Measurements from ENCODE around the gene THADA. TPM values are rescaled to one million over a fixed set of nuclear protein-coding genes. Genes with fewer than 3 reads are reported as not detected.

Gene THADA
- total RNA-seq, 1 experiment from 2014 or later, result 23.7 TPM

DNA sequence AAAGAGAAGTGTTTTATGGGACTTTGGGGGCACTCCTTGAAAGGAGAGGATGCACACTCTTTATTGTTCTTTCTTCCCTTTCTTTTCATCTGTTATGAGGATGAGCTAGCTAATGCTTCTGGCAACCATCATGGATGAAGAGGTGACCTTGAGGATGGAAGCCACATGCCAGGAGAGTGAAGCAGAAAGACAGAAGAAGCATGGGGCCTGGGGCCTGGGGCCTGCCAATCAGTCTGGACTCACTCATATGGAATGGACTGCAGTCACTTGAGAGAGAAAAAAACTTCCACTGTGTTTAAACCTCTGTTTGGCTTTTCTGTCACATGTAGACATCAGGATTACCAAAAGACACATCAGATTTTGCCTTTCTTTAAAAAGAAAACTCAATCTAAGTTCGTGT lies 333.6 kb downstream of the THADA start:
- DNase-seq, result no peak
- Histone ChIP-seq H3K27me3 (ENCODE audit: control insufficient read depth, insufficient read depth, low read length) (no peaks in the 10 kb centered on the region), H3K4me3 (ENCODE audit: insufficient read depth, low read depth, low read length) (no peak overlapping the region), H3K36me3 (replicated peaks; ENCODE audit: control insufficient read depth, insufficient read depth, low read length) (no peaks in the 10 kb centered on the region)

DNA sequence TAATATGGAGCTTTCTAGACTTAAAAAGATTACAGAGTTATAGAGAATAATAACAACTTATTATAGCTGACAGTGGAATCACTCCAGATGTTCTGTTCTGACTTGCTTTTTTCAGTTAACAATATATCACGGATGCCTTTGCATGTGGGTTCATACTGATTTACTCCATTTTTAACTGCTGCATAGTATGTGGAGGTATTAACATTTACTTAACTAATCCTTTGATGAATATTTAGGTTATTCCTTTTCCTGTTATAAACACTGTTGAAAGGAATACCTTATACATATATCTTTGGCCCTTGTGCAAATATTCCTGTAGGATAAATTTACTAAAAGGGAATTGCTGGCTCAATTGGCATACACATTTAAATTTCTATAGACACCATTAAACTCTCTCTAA lies 336.3 kb downstream of the THADA start:
- Histone ChIP-seq H3K4me3 (ENCODE audit: insufficient read depth, low read depth, low read length) (no peak overlapping the region), H3K36me3 (replicated peaks; ENCODE audit: control insufficient read depth, insufficient read depth, low read length) (no peaks in the 10 kb centered on the region), H3K27me3 (ENCODE audit: control insufficient read depth, insufficient read depth, low read length) (no peaks in the 10 kb centered on the region)
- DNase-seq, result no peak

DNA sequence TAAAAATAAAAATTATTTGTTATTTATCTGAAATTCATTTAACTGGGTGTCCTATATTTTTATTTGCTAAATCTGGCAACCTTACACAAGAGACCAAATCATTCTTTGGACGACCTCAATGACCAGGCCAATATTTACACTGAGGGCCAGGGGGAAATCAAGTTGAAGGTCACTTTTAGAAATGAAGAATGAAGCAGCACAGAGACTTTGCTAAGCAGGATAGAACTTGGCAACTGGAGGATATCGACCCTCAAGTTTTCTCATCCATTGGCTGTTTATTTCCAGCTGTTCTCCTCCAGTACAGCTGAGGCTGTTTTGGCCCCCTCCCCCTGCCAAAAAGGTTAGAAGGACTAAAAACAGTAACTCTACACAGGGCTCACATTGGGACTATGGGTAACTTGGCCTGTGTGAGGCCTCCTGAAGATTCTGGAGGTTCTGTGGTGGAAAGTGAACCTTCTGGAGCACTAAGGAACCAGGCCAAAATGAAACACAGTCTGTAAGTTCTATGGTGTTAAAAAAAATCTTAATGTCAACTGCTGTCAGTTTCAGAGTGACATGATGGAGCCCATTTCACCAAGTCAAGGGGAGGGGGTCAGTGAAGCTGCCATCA lies 337.2 kb downstream of the THADA start:
- H3K36me3 ChIP-seq (replicated peaks; ENCODE audit: control insufficient read depth, insufficient read depth, low read length), result no peaks in the 10 kb centered on the region
- no peaks in the 10 kb centered on the region for H3K27me3 ChIP-seq (ENCODE audit: control insufficient read depth, insufficient read depth, low read length)
- no peak for DNase-seq
- no peak overlapping the region for H3K4me3 ChIP-seq (ENCODE audit: insufficient read depth, low read depth, low read length)

DNA sequence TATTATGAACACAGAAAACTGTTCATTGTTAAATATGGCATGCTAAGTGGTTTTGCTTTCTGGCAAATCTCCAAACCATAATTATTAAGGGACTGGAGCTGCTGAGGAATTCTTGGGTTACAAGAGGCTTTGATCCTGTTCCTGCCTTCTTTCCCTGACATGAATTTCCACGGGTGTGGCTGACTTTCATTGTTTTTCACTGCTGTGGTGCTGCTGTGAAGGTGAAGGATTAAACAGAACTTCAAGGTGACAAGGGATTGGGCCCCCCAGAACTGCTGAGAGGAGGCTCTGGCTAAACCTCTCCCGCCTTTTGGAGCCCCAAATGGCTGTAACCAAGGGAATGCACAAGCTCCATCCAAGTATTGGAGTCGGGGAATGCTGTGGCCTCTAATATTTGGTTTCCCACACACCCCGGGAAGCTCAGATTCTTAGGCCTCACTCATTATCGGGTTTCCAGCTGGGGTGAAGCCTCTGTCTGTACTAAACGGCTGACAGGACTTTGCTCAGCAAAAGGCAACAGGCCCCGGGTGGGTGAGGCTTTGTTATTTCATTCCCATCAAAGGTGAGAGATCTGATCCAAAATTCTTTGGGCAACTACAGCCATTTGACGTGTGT lies 340.4 kb downstream of the THADA start:
- Histone ChIP-seq H3K27me3 (ENCODE audit: control insufficient read depth, insufficient read depth, low read length) (no peaks in the 10 kb centered on the region), H3K36me3 (replicated peaks; ENCODE audit: control insufficient read depth, insufficient read depth, low read length) (no peaks in the 10 kb centered on the region), H3K4me3 (ENCODE audit: insufficient read depth, low read depth, low read length) (no peak overlapping the region)
- DNase-seq, result no peak

DNA sequence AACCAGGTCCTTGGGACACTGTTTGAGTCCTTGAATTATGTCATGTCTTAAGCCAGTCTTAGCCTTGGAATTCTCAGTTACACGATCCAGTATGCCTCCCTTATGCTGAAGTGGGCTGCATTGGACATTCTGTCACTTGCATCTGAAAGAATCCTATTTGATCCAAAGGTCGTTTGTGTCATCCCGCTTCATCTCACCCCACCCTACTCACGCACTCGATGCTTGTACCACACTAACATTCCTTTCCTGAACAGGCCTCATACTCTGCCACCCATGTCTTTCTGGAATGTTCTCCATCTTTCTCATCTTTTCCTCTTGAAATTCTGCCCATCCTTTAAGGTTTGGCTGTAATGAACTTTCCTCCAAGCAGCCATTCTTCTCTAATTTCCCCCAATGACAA lies 341.5 kb downstream of the THADA start:
- DNase-seq, result no peak
- no peaks in the 10 kb centered on the region for H3K36me3 ChIP-seq (replicated peaks; ENCODE audit: control insufficient read depth, insufficient read depth, low read length)

DNA sequence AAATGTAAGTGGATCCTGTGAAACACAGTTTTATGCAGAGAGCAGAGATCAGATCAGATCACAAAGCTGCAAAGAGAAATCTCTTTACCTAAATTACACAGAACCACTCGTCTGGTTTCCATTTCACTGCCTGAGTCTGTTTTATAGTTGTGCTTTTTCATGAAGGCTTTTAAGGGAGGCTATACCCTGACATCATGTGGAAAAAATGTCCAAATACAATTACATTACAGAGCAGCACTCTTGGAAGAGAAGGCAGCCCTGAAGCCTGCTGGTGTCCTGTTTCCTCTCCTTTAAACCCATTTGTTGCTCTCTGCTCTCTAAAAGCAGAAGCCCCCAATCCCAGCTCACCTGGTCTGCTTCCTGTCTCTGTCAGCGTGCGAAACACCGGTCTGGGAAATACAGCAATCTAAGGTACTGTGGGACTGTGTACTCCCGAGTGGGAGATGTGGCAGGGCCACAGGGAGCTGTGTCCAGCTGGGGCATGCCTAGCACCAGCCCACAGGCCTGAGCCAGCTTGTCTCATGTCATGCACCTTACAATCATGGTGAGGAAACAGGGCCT lies 344.6 kb downstream of the THADA start:
- Histone ChIP-seq H3K27me3 (ENCODE audit: control insufficient read depth, insufficient read depth, low read length) (no peaks in the 10 kb centered on the region), H3K36me3 (replicated peaks; ENCODE audit: control insufficient read depth, insufficient read depth, low read length) (no peaks in the 10 kb centered on the region), H3K4me3 (ENCODE audit: insufficient read depth, low read depth, low read length) (no peak overlapping the region)
- no peak for DNase-seq

More for the DNA sequence above, 341.5 kb downstream of the THADA start:
- H3K27me3 ChIP-seq (ENCODE audit: control insufficient read depth, insufficient read depth, low read length), result no peaks in the 10 kb centered on the region
- H3K4me3 ChIP-seq (ENCODE audit: insufficient read depth, low read depth, low read length), result no peak overlapping the region

DNA sequence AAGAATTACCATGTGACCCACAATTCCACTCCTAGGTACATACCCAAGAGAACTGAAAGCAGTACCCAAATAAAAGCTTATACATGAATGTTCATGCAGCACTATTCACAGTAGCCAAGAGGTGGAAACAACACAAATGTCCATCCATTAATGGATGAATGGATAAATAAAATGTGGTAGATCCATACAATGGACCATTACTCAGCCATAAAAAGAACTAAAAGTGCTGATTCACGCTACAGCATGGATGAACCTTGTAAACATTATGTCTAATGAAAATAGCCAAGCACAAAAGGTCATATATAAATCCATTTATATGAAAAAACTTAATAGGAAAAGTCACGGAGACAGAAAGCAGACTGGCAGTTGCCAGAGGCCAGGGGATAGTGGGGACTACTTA lies 345.8 kb downstream of the THADA start:
- Histone ChIP-seq H3K27me3 (ENCODE audit: control insufficient read depth, insufficient read depth, low read length) (no peaks in the 10 kb centered on the region), H3K4me3 (ENCODE audit: insufficient read depth, low read depth, low read length) (no peak overlapping the region), H3K36me3 (replicated peaks; ENCODE audit: control insufficient read depth, insufficient read depth, low read length) (no peaks in the 10 kb centered on the region)
- no peak for DNase-seq

DNA sequence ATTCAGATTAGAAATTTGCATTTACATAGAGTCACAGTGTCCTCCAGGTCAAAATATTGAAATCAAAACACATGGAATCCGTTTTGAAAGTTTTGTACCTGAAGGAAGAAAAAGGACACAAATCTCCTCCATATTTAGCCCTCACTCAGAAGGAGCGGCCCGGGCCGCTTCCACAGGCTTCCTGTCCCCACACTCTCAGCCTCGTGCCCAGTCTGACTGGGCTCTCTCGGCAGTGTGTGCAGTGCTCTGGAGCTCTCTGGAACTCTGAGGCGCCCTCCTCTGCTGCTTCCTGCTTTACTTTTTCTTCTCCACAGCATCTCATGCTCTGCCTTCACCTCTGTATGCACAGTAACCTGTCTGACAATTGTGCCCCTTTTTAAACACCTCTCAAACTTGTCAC lies 347.2 kb downstream of the THADA start:
- Histone ChIP-seq H3K27me3 (ENCODE audit: control insufficient read depth, insufficient read depth, low read length) (no peaks in the 10 kb centered on the region), H3K36me3 (replicated peaks; ENCODE audit: control insufficient read depth, insufficient read depth, low read length) (no peaks in the 10 kb centered on the region), H3K4me3 (ENCODE audit: insufficient read depth, low read depth, low read length) (no peak overlapping the region)
- DNase-seq, result no peak

DNA sequence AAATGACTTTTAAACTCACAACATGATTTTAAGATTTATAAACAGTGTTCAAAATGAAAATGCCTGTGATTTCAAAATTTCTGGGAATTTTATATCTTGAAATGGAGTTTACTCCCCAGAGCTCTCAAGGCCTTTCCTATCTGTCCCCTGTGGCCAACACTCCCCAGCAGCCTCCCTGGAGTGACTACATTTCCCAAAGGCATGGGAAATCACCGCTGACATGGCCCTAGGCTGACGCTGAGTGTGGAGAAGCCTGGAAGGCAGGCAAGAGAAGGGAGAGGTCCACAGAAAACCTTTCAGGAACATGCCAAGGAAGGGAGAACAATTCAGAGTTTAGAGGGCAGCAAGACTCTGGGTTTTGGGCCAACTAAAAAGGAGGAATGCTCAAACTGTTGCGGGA lies 349.2 kb downstream of the THADA start:
- H3K36me3 ChIP-seq (replicated peaks; ENCODE audit: control insufficient read depth, insufficient read depth, low read length), result no peaks in the 10 kb centered on the region
- no peaks in the 10 kb centered on the region for H3K27me3 ChIP-seq (ENCODE audit: control insufficient read depth, insufficient read depth, low read length)
- DNase-seq, result no peak
- H3K4me3 ChIP-seq (ENCODE audit: insufficient read depth, low read depth, low read length), result no peak overlapping the region

DNA sequence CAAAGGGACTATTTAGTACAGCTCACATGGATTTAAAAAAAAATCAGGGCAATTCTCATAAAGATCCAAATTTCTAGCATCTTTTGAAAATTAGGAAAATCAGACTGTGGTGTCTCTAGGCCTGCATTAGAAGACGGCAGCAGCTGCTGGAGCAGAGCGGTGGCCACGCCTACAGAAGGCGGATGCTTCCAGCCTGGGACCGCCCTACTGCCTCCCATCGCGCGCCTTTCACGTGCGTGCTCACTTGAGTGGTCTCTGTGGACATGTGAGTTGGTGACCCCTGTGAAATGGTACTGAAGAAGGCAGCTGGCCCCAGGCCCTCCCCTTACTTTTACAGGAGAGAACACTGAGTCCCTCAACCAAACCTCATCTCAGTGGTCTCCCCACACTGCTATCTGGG lies 354.3 kb downstream of the THADA start:
- Histone ChIP-seq H3K36me3 (replicated peaks; ENCODE audit: control insufficient read depth, insufficient read depth, low read length) (no peaks in the 10 kb centered on the region), H3K4me3 (ENCODE audit: insufficient read depth, low read depth, low read length) (no peak overlapping the region), H3K27me3 (ENCODE audit: control insufficient read depth, insufficient read depth, low read length) (no peaks in the 10 kb centered on the region)
- DNase-seq, result peak; percentile 73

DNA sequence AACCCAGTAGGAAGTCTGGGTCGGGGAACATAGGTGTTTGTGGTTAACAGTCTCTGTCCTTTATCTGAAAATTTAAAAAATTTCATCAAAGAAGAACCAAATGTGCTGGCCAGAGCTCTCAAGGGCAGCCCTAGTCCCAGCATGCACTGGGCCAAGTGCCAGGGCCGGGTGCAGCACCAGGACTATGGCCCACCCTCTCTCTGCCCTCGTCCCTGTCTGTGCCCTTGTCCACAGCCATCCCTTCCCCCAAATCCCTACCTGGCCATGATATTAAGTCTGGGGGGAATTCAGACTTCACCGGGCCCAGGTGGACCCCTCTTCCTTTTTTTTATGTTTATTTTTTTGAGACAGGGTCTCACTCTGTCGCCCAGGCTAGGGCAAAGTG lies 355.1 kb downstream of the THADA start:
- no peak for DNase-seq
- no peak overlapping the region for H3K4me3 ChIP-seq (ENCODE audit: insufficient read depth, low read depth, low read length)
- H3K27me3 ChIP-seq (ENCODE audit: control insufficient read depth, insufficient read depth, low read length), result no peaks in the 10 kb centered on the region
- H3K36me3 ChIP-seq (replicated peaks; ENCODE audit: control insufficient read depth, insufficient read depth, low read length), result no peaks in the 10 kb centered on the region

DNA sequence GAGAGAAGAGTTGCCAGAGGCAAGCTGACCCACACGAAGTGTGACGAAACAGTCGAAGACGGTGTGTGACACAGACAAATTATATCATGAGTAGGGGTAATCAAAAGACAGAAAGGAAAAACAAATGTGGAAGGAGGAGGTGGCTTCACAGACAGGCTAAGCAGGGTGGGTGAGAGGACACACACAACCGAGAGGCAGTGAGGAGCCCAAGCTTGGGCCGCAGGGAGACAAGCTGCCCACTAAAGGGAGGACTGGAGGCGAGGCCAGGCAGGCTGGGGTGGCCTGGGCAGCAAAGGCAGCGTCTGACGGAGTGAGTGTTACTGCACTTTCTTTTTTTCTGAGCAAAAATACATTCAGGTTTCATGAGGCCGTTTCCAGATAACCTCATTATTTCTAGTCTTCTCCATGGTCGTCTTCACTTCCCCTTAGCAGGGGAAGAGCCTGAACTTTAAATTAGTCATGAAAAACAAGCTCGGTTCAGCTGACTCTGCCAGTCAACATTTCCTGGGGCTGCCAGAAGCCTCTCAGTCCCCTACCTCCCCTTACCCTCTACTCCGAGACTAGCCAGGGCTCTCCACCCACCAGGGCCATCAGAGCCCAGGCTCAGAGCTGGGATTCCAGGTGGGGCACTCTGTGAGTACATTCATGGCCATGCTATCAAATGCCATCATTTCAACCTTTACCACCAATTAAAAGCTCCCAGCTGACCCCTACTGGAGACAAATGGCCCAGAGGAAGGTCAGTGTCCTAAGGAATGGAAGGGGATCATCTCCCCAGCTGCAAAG lies 355.7 kb downstream of the THADA start:
- DNase-seq, result peak; percentile 85
- Histone ChIP-seq H3K4me3 (ENCODE audit: insufficient read depth, low read depth, low read length) (no peak overlapping the region), H3K36me3 (replicated peaks; ENCODE audit: control insufficient read depth, insufficient read depth, low read length) (no peaks in the 10 kb centered on the region), H3K27me3 (ENCODE audit: control insufficient read depth, insufficient read depth, low read length) (no peaks in the 10 kb centered on the region)

DNA sequence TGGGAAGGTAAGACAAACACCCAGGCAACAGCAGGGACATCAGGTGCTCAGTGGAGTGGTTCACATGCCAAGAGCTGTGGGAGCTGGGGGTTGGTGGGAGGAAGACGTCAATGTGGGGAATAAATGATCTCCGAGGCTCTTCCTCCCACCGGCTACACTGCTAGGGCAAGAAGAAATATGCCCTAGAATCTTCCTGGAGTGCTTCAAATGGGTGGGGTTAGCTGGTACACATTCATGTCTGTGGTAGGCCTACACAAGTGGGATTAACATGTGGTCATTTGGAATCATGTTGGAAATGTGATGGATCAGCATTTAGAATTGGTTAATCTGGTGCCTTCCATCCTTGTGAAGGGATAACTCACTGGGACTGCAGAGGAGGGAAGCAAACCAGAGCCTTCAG lies 357.0 kb downstream of the THADA start:
- DNase-seq, result no peak
- H3K27me3 ChIP-seq (ENCODE audit: control insufficient read depth, insufficient read depth, low read length), result no peaks in the 10 kb centered on the region
- H3K36me3 ChIP-seq (replicated peaks; ENCODE audit: control insufficient read depth, insufficient read depth, low read length), result no peaks in the 10 kb centered on the region
- no peak overlapping the region for H3K4me3 ChIP-seq (ENCODE audit: insufficient read depth, low read depth, low read length)

DNA sequence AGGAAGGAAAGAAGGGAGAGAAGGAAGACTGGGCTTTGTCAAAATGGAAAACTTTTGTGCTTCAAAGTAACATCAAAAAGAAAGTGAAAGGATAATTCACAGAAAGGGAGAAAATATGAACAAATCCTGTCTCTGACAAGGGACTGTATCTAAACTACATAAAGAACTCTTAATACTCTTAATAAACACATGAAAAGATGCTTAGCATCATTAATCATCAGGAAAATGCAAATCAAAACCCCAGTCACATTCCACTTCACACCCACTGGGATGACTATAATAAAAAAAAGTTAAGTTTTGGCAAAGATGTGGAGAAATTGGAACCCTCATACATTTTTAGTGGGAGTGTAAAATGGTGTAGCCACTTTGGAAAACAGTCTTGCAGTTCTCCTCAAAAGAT lies 357.7 kb downstream of the THADA start:
- no peak for DNase-seq
- H3K27me3 ChIP-seq (ENCODE audit: control insufficient read depth, insufficient read depth, low read length), result no peaks in the 10 kb centered on the region

More for the DNA sequence above, 357.7 kb downstream of the THADA start:
- Histone ChIP-seq H3K36me3 (replicated peaks; ENCODE audit: control insufficient read depth, insufficient read depth, low read length) (no peaks in the 10 kb centered on the region), H3K4me3 (ENCODE audit: insufficient read depth, low read depth, low read length) (no peak overlapping the region)

Measured in H7 (cell line).